SK-N-SH (cell line): ENCODE results near the gene CYP39A1. TPM values are rescaled to one million over a fixed set of nuclear protein-coding genes. Genes with fewer than 3 reads are reported as not detected.

Experiments
- CTCF ChIA-PET: fragments of 300-600, 350-600 bp; formaldehyde crosslinking; extraction: SDS; loops from one replicate; lab custom pipeline; 2021; lab: Yijun Ruan, JAX
- POLR2A ChIA-PET: fragments of 350-600 bp; sonication (Branson Sonifier 250); formaldehyde crosslinking; extraction: SDS; loops from one replicate; lab custom pipeline; 2020; ENCODE audit warnings: antibody characterized with exemption, inconsistent platforms; lab: Yijun Ruan, JAX
- DNase-seq: peaks from one replicate; pipeline ENCODE4 v3.0.0; 2012
- H2AFZ ChIP-seq: fragments of 200-600 bp; sonication (generic); 2 replicates; pipeline ENCODE4 v1.8.1; 2016; ENCODE audit warnings: antibody characterized with exemption, mild to moderate bottlenecking, low read depth
- H3F3A ChIP-seq: fragments of 200-600 bp; sonication (generic); replicated peaks from 2 replicates; pipeline ENCODE3; 2016; ENCODE audit warnings: antibody characterized with exemption, mild to moderate bottlenecking; ENCODE audit not compliant: insufficient read depth
- H3K27ac ChIP-seq, 2 experiments: fragments of 200-500 bp in 1 of 2; fragments of 200-600 bp in 1 of 2; sonication (Bioruptor generic) in 1 of 2; sonication (generic), shearing (Covaris generic) in 1 of 2; 2 replicates each; pipeline versions ENCODE4 v1.5.1 to v1.6.1; 2014 to 2016; ENCODE audit warnings: low read depth in 2 of 2, inconsistent platforms in 1 of 2, low read length in 1 of 2, mild to moderate bottlenecking in 1 of 2, mixed read lengths in 1 of 2
- H3K27me3 ChIP-seq: fragments of 200-600 bp; sonication (generic), shearing (Covaris generic); 2 replicates; pipeline ENCODE4 v1.6.1; 2016; ENCODE audit warnings: mixed run types; ENCODE audit not compliant: insufficient read depth
- H3K36me3 ChIP-seq, 2 experiments: fragments of 200-500 bp in 1 of 2; fragments of 200-600 bp in 1 of 2; sonication (Bioruptor generic) in 1 of 2; sonication (generic) in 1 of 2; replicated peaks in 1 of 2; 2 replicates each; pipeline versions ENCODE3 to v1.5.1; 2014 to 2016; ENCODE audit warnings: low read length in 1 of 2, mild to moderate bottlenecking in 1 of 2; ENCODE audit not compliant: insufficient read depth in 2 of 2, control insufficient read depth in 1 of 2
- H3K4me1 ChIP-seq, 2 experiments: fragments of 200-500 bp in 1 of 2; fragments of 200-600 bp in 1 of 2; sonication (Bioruptor generic) in 1 of 2; sonication (generic), shearing (Covaris generic) in 1 of 2; 2 replicates each; pipeline versions ENCODE4 v1.5.1 to v1.6.1; 2014 to 2016; ENCODE audit warnings: low read depth in 1 of 2, low read length in 1 of 2, mixed run types in 1 of 2; ENCODE audit not compliant: insufficient read depth in 2 of 2, control insufficient read depth in 1 of 2
- H3K4me2 ChIP-seq: fragments of 200-600 bp; sonication (generic), shearing (Covaris generic); 2 replicates; pipeline ENCODE4 v1.6.1; 2017; ENCODE audit warnings: mixed run types
- H3K4me3 ChIP-seq, 2 experiments: fragments of 200-500 bp in 1 of 2; fragments of 200-600 bp in 1 of 2; sonication (Bioruptor generic) in 1 of 2; sonication (generic), shearing (Covaris generic) in 1 of 2; 2 replicates each; pipeline versions ENCODE4 v1.5.1 to v1.8.1; 2014 to 2016; ENCODE audit warnings: low read depth in 2 of 2, inconsistent platforms in 1 of 2, low read length in 1 of 2, mild to moderate bottlenecking in 1 of 2, mixed read lengths in 1 of 2, moderate library complexity in 1 of 2
- H3K79me2 ChIP-seq: fragments of 200-600 bp; sonication (generic); 2 replicates; pipeline ENCODE4 v1.8.1; 2017; ENCODE audit warnings: mild to moderate bottlenecking; ENCODE audit not compliant: insufficient read depth
- H3K9ac ChIP-seq: fragments of 200-600 bp; sonication (generic); 2 replicates; pipeline ENCODE4 v1.6.1; 2017; ENCODE audit warnings: mixed run types
- H3K9me2 ChIP-seq: fragments of 200-600 bp; sonication (generic); 2 replicates; pipeline ENCODE4 v1.6.1; 2017; ENCODE audit warnings: mixed run types
- H3K9me3 ChIP-seq: fragments of 200-600 bp; sonication (generic); 2 replicates; pipeline ENCODE4 v1.6.1; 2017; ENCODE audit warnings: mixed run types, mild to moderate bottlenecking, moderate library complexity
- H4K20me1 ChIP-seq: fragments of 200-600 bp; sonication (generic); 2 replicates; pipeline ENCODE4 v1.6.1; 2017; ENCODE audit warnings: mild to moderate bottlenecking, mixed run types; ENCODE audit not compliant: insufficient read depth
- CTCF ChIP-seq: fragments of 200-600 bp; sonication (generic); IDR thresholded peaks from 2 replicates; pipeline ENCODE4 v1.6.1; 2017; ENCODE audit warnings: antibody characterized with exemption, mild to moderate bottlenecking, moderate library complexity
- ELF1 ChIP-seq: IDR thresholded peaks from 2 replicates; pipeline ENCODE4 v1.4.0; 2012
- EP300 ChIP-seq, 2 experiments: IDR thresholded peaks; 2 replicates each; pipeline versions ENCODE4 v1.4.0 to v1.6.1; 2012; ENCODE audit warnings: borderline replicate concordance in 1 of 2, low read depth in 1 of 2, low read length in 1 of 2
- FOXJ3 ChIP-seq: sonication (generic); formaldehyde crosslinking; IDR thresholded peaks from 2 replicates; pipeline ENCODE4 v1.5.1; 2020; ENCODE audit warnings: mild to moderate bottlenecking, missing genetic modification reagents
- FOXM1 ChIP-seq: IDR thresholded peaks from 2 replicates; pipeline ENCODE4 v1.4.0; 2012; ENCODE audit warnings: low read depth, mild to moderate bottlenecking
- GATA2 ChIP-seq: sonication (generic); formaldehyde crosslinking; IDR thresholded peaks from 2 replicates; pipeline ENCODE4 v1.5.0; 2020; ENCODE audit warnings: mild to moderate bottlenecking, missing genetic modification reagents
- IRF3 ChIP-seq: fragments of 150-350 bp; IDR thresholded peaks from 2 replicates; pipeline ENCODE4 v1.6.1; 2016; ENCODE audit warnings: mild to moderate bottlenecking, low read depth, low read length
- JUND ChIP-seq: IDR thresholded peaks from 2 replicates; pipeline ENCODE4 v1.4.0; 2012
- MXI1 ChIP-seq: IDR thresholded peaks from 2 replicates; pipeline ENCODE4 v1.6.1; 2012; ENCODE audit warnings: mild to moderate bottlenecking, low read depth, low read length, improper control_type of control experiment
- NRF1 ChIP-seq: IDR thresholded peaks from 2 replicates; pipeline ENCODE4 v1.6.1; 2012; ENCODE audit warnings: low read depth, mild to moderate bottlenecking, low read length
- PBX3 ChIP-seq: IDR thresholded peaks from 2 replicates; pipeline ENCODE4; 2012
- RAD21 ChIP-seq: IDR thresholded peaks from 2 replicates; pipeline ENCODE4 v1.6.1; 2012; ENCODE audit warnings: mild to moderate bottlenecking, low read length
- RFX5 ChIP-seq: IDR thresholded peaks from 2 replicates; pipeline ENCODE4 v1.6.1; 2012; ENCODE audit warnings: mild to moderate bottlenecking, improper control_type of control experiment, low read length
- RXRA ChIP-seq: IDR thresholded peaks from 2 replicates; pipeline ENCODE4 v1.4.0; 2012; ENCODE audit warnings: low read depth, mild to moderate bottlenecking, borderline replicate concordance
- SMC3 ChIP-seq: IDR thresholded peaks from 2 replicates; pipeline ENCODE4 v1.6.1; 2012; ENCODE audit warnings: low read depth, low read length, improper control_type of control experiment
- TAF1 ChIP-seq: IDR thresholded peaks from 2 replicates; pipeline ENCODE4 v1.6.1; 2012; ENCODE audit warnings: low read depth, mild to moderate bottlenecking, low read length, moderate library complexity, borderline replicate concordance
- TCF12 ChIP-seq: IDR thresholded peaks from 2 replicates; pipeline ENCODE4 v1.4.0; 2012
- TEAD4 ChIP-seq: IDR thresholded peaks from 2 replicates; pipeline ENCODE4 v1.4.0; 2012; ENCODE audit warnings: mild to moderate bottlenecking, borderline replicate concordance; ENCODE audit not compliant: insufficient read depth
- YY1 ChIP-seq: IDR thresholded peaks from 2 replicates; pipeline ENCODE4 v1.4.0; 2012; ENCODE audit warnings: low read depth, mild to moderate bottlenecking
- WGBS: methylation state at CpG from one replicate; pipeline ENCODE4 v1.1.6; 2017; ENCODE audit warnings: low lambda C conversion rate; 5-methylcytosine and 5-hydroxymethylcytosine counted together
- polyA plus RNA-seq, 3 experiments: library from polyadenylated mRNA; depleted of rRNA; stranded (reverse); fragments of >200 nt; gene quantifications; 2 replicates each; pipeline ENCODE4 v1.2.3, GENCODE V29; 2012
- TF ChIP-seq, protein P1 (sequence below): IDR thresholded peaks from 2 replicates; pipeline ENCODE4 v1.4.0; 2012; ENCODE audit warnings: low read depth

CYP39A1 gene
- polyA plus RNA-seq, 1 of the 3 experiments (the other 2 are of a cell fraction), result not detected

GRCh38 chr6:46605091-46605797, 47.4 kb downstream of the CYP39A1 start:
- H3K4me2 ChIP-seq, result no peak overlapping the region
- CTCF ChIA-PET, result no interaction called here
- no peaks in the 10 kb centered on the region for H3F3A ChIP-seq
- H2AFZ ChIP-seq, result no peak overlapping the region
- no peak overlapping the region for H3K4me3 ChIP-seq
- H4K20me1 ChIP-seq, result no peaks in the 10 kb centered on the region
- no peak for DNase-seq
- no peaks in the 10 kb centered on the region for H3K9me2 ChIP-seq
- H3K9me3 ChIP-seq, result no peaks in the 10 kb centered on the region
- TF ChIP-seq RXRA (no peak), CTCF (no peak), EP300 (IDR thresholded peaks at IDR 0.05; ENCODE audit: borderline replicate concordance in 1 of 2, low read depth in 1 of 2, low read length in 1 of 2) (no peak), RAD21 (no peak), TEAD4 (no peak), RFX5 (no peak), YY1 (no peak), TAF1 (no peak), PBX3 (no peak)
- TF ChIP-seq, protein P1, sequence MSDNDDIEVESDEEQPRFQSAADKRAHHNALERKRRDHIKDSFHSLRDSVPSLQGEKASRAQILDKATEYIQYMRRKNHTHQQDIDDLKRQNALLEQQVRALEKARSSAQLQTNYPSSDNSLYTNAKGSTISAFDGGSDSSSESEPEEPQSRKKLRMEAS, result no peak
- TF ChIP-seq, all 33 proteins: peak for 0
- Histone ChIP-seq H3K36me3 (no peaks in the 10 kb centered on the region), H3K9ac (no peak overlapping the region), H3K27me3 (no peaks in the 10 kb centered on the region), H3K4me1 (no peaks in the 10 kb centered on the region), H3K79me2 (no peaks in the 10 kb centered on the region), H3K27ac (no peak overlapping the region)
- POLR2A ChIA-PET, result no interaction called here
- WGBS, result under 1% methylated on average over 3 of the region's 3 CpGs

DNA sequence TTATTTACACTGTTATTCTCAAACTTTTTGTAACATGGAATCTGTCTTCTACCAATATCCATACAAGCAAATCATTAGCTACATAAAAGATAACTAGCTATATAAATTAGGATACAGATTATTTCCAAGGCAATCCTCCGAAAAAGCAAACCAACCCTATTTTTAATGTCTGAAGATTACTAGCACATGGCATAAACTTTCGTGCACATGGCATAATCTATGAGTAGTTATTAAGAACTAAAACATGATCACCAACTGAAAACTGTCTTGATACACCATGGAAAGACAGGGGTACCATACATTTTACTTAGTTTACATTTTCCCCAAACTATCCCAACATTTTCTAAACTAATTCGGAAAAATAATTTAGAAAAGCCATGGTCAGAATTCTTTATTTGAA, 54.4 kb downstream of the CYP39A1 start:
- WGBS, result 5% methylated on average over 3 of the region's 3 CpGs
- Histone ChIP-seq H3K9me3 (no peaks in the 10 kb centered on the region), H3K4me1 (no peaks in the 10 kb centered on the region), H3K79me2 (no peaks in the 10 kb centered on the region), H2AFZ (no peak overlapping the region), H3K4me3 (no peak overlapping the region), H3K9me2 (no peaks in the 10 kb centered on the region), H3K27me3 (no peaks in the 10 kb centered on the region; the same call in 1 of the 2 replicates), H3K4me2 (no peak overlapping the region), H3K36me3 (no peaks in the 10 kb centered on the region), H3K9ac (no peak overlapping the region), H3F3A (no peaks in the 10 kb centered on the region), H3K27ac (no peak overlapping the region), H4K20me1 (no peaks in the 10 kb centered on the region)
- POLR2A ChIA-PET, result no interaction called here
- no peak for TF ChIP-seq IRF3
- no peak for TF ChIP-seq MXI1
- TF ChIP-seq RXRA, result no peak
- TF ChIP-seq FOXM1, result no peak
- no peak for TF ChIP-seq NRF1
- no peak for TF ChIP-seq YY1
- TF ChIP-seq FOXJ3 (CRISPR knock-in tag), result no peak
- TF ChIP-seq GATA2 (CRISPR knock-in tag), result no peak
- TF ChIP-seq JUND, result no peak
- no peak for TF ChIP-seq PBX3
- TF ChIP-seq TCF12, result no peak
- no peak for TF ChIP-seq SMC3
- no peak for TF ChIP-seq ELF1
- TF ChIP-seq CTCF, result no peak
- CTCF ChIA-PET, result no interaction called here
- no peak for DNase-seq
